Central memory CD4-positive, alpha-beta T cell (primary cell): Measurements from ENCODE around the gene TSPAN12.

Experiments used
- DNase-seq: peaks from one replicate; pipeline ENCODE4 v3.0.0; 2022

TSPAN12 gene

GRCh38 chr7:120741371-120742042, 116.4 kb downstream of the TSPAN12 start:
- DNase-seq = no peak

- DNase-seq = no peak
These were observed 117.6 kb downstream of the TSPAN12 start for GRCh38 chr7:120740348-120740747.

DNA sequence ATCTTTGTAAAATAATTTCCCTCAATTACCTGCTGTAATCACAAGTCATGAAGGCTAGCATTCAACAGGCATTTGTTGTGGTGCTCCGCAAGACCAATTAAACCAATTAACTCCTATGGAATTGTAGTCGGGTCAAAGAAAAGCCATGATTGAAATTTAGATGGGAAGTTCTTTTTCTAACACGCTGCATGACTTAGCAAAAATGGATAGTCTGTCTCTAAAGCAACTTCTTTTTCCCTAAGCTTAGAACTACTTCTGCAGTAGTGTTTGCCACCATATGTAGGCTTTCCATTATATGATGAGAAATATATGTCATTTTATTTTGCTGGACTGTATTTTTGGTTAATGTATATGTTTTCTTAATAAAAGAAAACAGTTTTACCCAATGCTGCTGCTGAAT, 119.1 kb downstream of the TSPAN12 start:
- DNase-seq = no peak
